Measurements from ENCODE around the gene EYA2. TPM values are rescaled to one million over a fixed set of nuclear protein-coding genes. Genes with fewer than 3 reads are reported as not detected.

Gene EYA2
- total RNA-seq, 4 donors from 2014 or later, result 8.9 to 18.0 (median 9.5) TPM

DNA sequence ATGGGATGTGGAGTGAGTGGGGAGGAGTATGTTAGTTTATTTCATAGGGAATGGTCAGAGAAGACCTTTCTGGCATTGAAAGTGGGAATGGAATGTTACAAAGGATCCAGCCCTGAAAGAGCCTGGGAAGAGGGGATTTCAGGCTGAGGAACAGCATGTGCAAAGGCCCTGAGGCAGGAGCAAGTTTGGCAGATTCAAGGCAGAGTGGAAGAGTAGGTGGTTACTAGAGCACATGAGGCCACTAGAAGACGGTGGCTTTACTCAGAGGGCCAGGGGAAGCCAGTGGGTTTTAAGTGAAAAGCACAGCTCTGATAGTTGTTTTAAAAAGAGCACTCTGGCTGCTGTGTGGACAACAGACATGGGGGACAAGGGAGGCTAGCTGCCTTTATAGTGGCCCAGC is 234.7 kb downstream of the EYA2 start:
- no peak for ATAC-seq (ENCODE audit: low FRiP score)
- TF ChIP-seq, protein P1, sequence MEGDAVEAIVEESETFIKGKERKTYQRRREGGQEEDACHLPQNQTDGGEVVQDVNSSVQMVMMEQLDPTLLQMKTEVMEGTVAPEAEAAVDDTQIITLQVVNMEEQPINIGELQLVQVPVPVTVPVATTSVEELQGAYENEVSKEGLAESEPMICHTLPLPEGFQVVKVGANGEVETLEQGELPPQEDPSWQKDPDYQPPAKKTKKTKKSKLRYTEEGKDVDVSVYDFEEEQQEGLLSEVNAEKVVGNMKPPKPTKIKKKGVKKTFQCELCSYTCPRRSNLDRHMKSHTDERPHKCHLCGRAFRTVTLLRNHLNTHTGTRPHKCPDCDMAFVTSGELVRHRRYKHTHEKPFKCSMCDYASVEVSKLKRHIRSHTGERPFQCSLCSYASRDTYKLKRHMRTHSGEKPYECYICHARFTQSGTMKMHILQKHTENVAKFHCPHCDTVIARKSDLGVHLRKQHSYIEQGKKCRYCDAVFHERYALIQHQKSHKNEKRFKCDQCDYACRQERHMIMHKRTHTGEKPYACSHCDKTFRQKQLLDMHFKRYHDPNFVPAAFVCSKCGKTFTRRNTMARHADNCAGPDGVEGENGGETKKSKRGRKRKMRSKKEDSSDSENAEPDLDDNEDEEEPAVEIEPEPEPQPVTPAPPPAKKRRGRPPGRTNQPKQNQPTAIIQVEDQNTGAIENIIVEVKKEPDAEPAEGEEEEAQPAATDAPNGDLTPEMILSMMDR (IDR thresholded peaks at IDR 0.05), result no peak
- no peak for DNase-seq (ENCODE audit: low spot score)

DNA sequence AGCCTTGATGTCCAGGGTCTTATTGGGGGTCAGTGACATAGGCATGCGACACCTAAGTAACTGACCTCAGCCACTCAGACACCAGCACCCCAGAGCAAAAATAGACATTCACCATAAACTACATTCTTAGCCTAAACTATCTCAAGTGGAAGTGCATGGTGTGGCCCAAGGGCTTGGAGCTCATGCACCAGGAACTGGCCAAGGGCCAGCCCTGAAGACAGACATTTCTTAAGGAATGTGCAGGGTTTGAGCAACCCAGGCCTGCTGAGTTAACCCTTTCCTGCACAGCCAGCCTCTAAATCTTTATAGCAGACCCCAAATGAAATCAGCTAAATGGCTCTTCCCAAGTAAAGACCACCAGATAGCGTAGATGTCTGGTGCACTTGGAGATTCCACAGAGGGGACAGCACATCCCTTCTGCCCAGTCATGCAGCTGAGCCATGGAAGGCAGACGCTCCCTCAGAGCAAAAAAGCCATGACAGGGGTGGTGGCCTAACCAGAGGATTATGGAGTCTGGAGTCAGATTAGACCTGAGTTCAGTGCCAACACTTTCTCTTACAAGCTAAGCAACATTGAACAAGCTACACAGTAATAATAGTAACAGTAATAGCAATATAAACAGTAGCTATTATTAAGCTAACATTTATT is 239.3 kb downstream of the EYA2 start:
- DNase-seq (ENCODE audit: low spot score) (no peak), ATAC-seq (ENCODE audit: low FRiP score) (no peak)
- TF ChIP-seq, protein P1 (IDR thresholded peaks at IDR 0.05), result no peak

DNA sequence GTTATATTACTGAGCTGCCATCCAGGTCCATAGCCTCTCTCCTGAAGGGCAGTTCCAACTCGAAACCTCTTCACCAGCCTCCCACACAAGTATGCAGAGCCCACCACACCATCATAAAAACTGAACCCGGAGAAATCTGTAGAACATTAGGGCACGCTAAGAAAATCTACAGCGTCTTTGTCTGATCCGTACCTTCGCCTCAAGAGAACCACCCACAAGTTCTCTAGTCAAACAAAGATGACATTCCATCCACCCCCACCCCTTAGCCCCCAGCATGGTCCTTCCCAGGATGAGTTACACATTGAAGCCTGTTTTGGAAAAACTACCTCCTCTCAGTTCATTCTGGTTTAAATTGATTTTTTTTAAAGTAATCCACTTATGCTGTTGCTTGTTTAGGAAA is 242.1 kb downstream of the EYA2 start:
- ATAC-seq (ENCODE audit: low FRiP score) (no peak), DNase-seq (ENCODE audit: low spot score) (no peak)
- TF ChIP-seq, protein P1 (IDR thresholded peaks at IDR 0.05), result no peak

DNA sequence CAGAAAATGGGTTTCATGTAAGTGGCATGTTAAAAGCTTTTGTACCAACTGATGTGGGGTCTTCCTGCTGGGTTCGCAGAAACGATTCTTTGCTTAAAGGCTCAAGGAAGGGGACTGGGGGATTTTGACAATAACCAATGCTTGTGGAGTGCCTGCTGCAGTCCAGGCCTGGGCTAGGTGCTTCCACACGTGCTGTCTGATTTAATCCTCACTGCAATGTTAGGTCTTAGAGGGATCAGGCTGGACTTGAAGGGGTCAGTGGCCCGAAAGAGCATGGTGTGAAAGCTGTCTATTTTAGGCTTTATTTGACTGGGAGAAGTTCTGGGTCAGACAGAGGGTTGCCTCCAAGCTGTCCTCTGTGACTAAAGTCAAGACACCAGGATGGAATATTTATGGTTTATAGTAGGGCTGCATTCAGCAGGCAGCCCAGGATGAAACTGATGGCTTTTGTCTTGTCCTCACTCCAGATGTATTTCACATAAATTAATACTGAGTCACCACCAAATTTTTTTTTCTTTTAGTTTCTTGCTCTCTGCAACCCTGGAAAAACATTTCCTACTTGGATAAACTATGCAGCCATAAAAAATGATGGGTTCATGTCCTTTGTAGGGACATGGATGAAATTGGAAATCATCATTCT is 242.7 kb downstream of the EYA2 start:
- no peak for ATAC-seq (ENCODE audit: low FRiP score)
- TF ChIP-seq, protein P1 (IDR thresholded peaks at IDR 0.05), result no peak
- no peak for DNase-seq (ENCODE audit: low spot score)

DNA sequence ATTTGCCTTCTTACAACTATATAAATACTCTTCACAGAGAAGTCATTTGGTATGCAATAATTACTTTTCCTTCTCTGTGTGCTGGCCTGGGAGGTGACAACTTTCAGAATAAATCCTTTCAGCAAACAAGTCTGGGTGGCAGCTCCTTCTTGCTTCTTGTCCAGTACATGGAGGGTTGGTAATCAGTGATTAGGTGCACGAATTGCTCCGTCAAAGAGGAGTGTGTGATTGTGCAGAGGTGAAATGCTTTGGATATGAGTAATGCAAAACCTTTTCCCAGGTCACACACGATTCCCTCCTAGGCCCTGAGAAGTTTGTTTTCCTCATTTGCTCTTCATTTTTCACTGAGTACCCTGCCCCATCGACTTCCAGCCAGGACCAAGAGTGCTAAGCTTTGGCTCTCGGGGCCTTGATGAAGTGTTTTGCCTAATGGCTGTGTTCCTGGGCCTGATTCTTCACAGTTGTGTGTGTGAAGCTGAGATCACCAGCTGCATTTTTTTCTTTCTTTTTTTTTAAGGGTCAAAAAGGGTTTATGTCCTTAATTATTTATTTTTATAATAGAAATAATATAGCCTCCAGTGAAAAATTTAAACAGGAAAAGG is 245.4 kb downstream of the EYA2 start:
- no peak for ATAC-seq (ENCODE audit: low FRiP score)

DNA sequence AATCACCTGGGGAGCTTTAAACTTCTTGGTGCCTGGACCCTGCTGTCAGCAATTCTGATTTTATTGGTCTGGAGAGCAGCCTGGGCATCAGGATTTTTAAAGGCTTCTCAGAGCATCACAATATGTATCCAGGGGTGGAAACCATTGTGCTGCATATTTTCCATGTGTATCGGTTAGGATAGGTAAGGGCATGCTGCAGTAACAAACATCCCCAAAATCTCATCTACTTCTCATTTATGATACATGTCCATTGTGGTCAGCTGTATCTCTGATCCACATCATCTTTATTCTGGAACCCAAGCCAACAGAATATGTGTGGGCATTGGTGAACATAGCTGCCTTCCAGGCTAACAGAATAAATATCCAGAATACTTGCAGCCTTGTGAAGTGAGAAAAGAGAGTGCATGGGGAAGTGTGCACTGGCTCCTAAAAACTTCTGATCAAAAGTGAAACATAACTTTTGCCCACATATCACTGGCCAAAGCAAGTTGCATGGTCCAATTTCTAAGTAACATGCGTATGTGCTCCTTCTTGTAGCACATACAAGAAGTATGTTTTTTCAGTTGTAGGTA is 246.8 kb downstream of the EYA2 start:
- DNase-seq (ENCODE audit: low spot score) (no peak), ATAC-seq (ENCODE audit: low FRiP score) (no peak)
- TF ChIP-seq, protein P1 (IDR thresholded peaks at IDR 0.05), result no peak

More for the DNA sequence above, 245.4 kb downstream of the EYA2 start:
- TF ChIP-seq, protein P1 (IDR thresholded peaks at IDR 0.05), result no peak
- DNase-seq (ENCODE audit: low spot score), result no peak
